A673 (cell line): ENCODE data around the gene DGKQ.

ENCODE experiments used
- EZH2 ChIP-seq: fragments of 200-600 bp; sonication (generic); IDR thresholded peaks from 2 replicates; pipeline ENCODE4 v1.6.1; 2017; ENCODE audit warnings: borderline replicate concordance, low read depth, mild to moderate bottlenecking, mixed read lengths, antibody characterized with exemption, low read length; ENCODE audit not compliant: poor library complexity, severe bottlenecking
- TF ChIP-seq, protein P1 (sequence below): fragments of 300-800, 200-600 bp; sonication (generic); conservative IDR thresholded peaks from 2 replicates; pipeline ENCODE4 v1.5.1; 2017; ENCODE audit warnings: low read depth, mild to moderate bottlenecking, antibody characterized with exemption, low read length, moderate library complexity, mixed read lengths

DNA sequence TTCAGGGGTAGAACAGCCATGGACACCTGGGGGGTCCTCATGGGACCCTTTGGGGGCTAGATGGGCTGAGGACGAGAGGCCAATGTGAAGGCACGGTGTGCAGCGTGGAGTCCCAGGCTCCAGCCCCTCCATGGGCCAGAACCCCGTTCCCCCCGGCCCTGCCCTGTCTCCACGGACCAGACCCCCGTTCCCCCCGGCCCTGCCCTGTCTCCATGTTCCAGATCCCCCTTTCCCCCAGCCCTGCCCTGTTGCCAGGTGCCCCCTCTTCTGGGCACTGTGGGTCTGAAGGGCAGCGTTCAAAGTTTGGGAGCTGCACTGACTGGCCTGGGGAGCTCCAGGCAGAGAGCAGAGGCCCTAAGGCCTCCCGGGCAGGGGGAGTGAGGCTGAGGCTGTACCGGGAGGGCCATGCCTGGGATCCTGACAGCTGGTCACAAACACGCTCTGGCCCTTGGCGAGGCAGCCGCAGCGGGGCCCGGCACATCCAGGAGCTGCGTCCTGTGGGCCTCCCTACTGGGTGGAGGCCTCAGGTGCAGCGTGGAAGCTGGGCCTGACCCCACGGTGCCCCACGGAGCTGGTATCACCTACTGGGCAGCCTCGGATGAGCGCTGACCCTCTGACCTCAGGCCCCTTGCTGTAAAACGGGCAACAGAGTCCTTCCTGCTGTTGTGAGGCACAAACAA lies 8.9 kb downstream of the DGKQ start:
- TF ChIP-seq, protein P1, sequence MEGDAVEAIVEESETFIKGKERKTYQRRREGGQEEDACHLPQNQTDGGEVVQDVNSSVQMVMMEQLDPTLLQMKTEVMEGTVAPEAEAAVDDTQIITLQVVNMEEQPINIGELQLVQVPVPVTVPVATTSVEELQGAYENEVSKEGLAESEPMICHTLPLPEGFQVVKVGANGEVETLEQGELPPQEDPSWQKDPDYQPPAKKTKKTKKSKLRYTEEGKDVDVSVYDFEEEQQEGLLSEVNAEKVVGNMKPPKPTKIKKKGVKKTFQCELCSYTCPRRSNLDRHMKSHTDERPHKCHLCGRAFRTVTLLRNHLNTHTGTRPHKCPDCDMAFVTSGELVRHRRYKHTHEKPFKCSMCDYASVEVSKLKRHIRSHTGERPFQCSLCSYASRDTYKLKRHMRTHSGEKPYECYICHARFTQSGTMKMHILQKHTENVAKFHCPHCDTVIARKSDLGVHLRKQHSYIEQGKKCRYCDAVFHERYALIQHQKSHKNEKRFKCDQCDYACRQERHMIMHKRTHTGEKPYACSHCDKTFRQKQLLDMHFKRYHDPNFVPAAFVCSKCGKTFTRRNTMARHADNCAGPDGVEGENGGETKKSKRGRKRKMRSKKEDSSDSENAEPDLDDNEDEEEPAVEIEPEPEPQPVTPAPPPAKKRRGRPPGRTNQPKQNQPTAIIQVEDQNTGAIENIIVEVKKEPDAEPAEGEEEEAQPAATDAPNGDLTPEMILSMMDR = no peak
- no peak for TF ChIP-seq EZH2
